Panc1 (cell line): ENCODE measurements around the gene ITGAX. TPM values are rescaled to one million over a fixed set of nuclear protein-coding genes. Genes with fewer than 3 reads are reported as not detected.

Experiments
- ATAC-seq: fragments of 200-7000 bp; cut with Tn5 transposase; 2 replicates; pipeline ENCODE4 v1.9.1; 2020; ENCODE audit warnings: mild to moderate bottlenecking, moderate library complexity
- BruUV-seq: library from RNA; stranded (reverse); fragments of 400-500 nt; replicated peaks from 2 replicates; lab custom pipeline; 2021; lab: Mats Ljungman, UMichigan
- CTCF ChIA-PET: fragments of 300-600 bp; sonication (Branson Sonifier 250); formaldehyde crosslinking; loops from one replicate; lab custom pipeline; 2022; ENCODE audit warnings: antibody characterized with exemption; lab: Charles Lee
- POLR2A ChIA-PET: fragments of 300-600 bp; sonication (Branson Sonifier 250); formaldehyde crosslinking; loops from one replicate; lab custom pipeline; 2022; ENCODE audit warnings: antibody characterized with exemption; lab: Charles Lee
- DNase-seq: peaks from one replicate; pipeline ENCODE4 v3.0.0-alpha.2; 2010; ENCODE audit warnings: low read depth, low spot score
- H3K27ac ChIP-seq: 2 replicates; pipeline ENCODE4 v1.5.1; 2011; ENCODE audit warnings: mild to moderate bottlenecking, low read length, inconsistent platforms
- H3K27me3 ChIP-seq: fragments of 200-500 bp; sonication (Bioruptor generic); 2 replicates; pipeline ENCODE4 v1.6.0; 2014; ENCODE audit warnings: low read length, inconsistent platforms; ENCODE audit not compliant: control insufficient read depth, insufficient read depth
- H3K36me3 ChIP-seq: fragments of 200-500 bp; sonication (Bioruptor generic); 2 replicates; pipeline ENCODE4 v1.5.1; 2014; ENCODE audit warnings: inconsistent platforms, mild to moderate bottlenecking, low read length, moderate library complexity; ENCODE audit not compliant: control insufficient read depth, insufficient read depth
- H3K4me1 ChIP-seq: 2 replicates; pipeline ENCODE4 v1.5.1; 2011; ENCODE audit warnings: inconsistent platforms, mild to moderate bottlenecking, low read length, moderate library complexity; ENCODE audit not compliant: control insufficient read depth, insufficient read depth
- H3K4me3 ChIP-seq, 2 experiments: 2 replicates each; pipeline ENCODE4 v1.5.1; 2011 to 2012; ENCODE audit warnings: low read depth in 2 of 2, low read length in 2 of 2, mild to moderate bottlenecking in 2 of 2, inconsistent platforms in 1 of 2, moderate library complexity in 1 of 2
- H3K9me3 ChIP-seq: fragments of 200-500 bp; sonication (Bioruptor generic); 2 replicates; pipeline ENCODE4 v1.5.1; 2014; ENCODE audit warnings: low read depth, mild to moderate bottlenecking, inconsistent platforms, low read length, moderate library complexity; ENCODE audit not compliant: control insufficient read depth, insufficient read depth
- CTCF ChIP-seq: fragments of 450-650 bp; IDR thresholded peaks from 2 replicates; pipeline ENCODE4 v1.5.1; 2017; ENCODE audit warnings: mild to moderate bottlenecking
- POLR2AphosphoS5 ChIP-seq: IDR thresholded peaks from 2 replicates; pipeline ENCODE4 v1.6.1; 2012; ENCODE audit warnings: mild to moderate bottlenecking, low read depth, low read length, moderate library complexity
- REST ChIP-seq, 2 experiments: IDR thresholded peaks; 2 replicates each; pipeline ENCODE4 v1.6.1; 2011 to 2012; ENCODE audit warnings: low read depth in 2 of 2, control low read depth in 1 of 2, low read length in 1 of 2, mild to moderate bottlenecking in 1 of 2, moderate library complexity in 1 of 2; ENCODE audit not compliant: insufficient read depth in 1 of 2
- SIN3A ChIP-seq: IDR thresholded peaks from 2 replicates; pipeline ENCODE4 v1.6.1; 2012; ENCODE audit warnings: low read depth, mild to moderate bottlenecking, low read length, moderate library complexity, borderline replicate concordance; ENCODE audit not compliant: insufficient read depth
- TCF7L2 ChIP-seq: IDR thresholded peaks from 2 replicates; pipeline ENCODE4 v1.6.1; 2011; ENCODE audit warnings: mild to moderate bottlenecking, low read depth, low read length, inconsistent platforms
- in situ Hi-C: cut with HindIII; loops from 2 replicates; pipeline ENCODE4 v1.10.0; 2016; ENCODE audit warnings: low sequenced_read_pairs, low pct_unique_long_range_greater_than_20kb
- intact Hi-C: fragments of 100-400 bp; cut with micrococcal nuclease; formaldehyde crosslinking; loops from one replicate; pipeline ENCODE4 v1.10.0; 2022; ENCODE audit not compliant: unreplicated experiment
- total RNA-seq: library from RNA; stranded (reverse); gene quantifications from one replicate; pipeline ENCODE4 v1.2.1, GENCODE V29; 2021; ENCODE audit not compliant: unreplicated experiment

Gene ITGAX
- total RNA-seq, 1 experiment from 2014 or later, result 0.49 TPM

- DNase-seq, result no peak
- intact Hi-C loops (loop anchor here (5.0 to 10.0 kb wide), 2 partner anchors 112 to 130 kb away; partner anchors contain the start of genes PYCARD and ZNF843), in situ Hi-C loops (no loop called here)
- H3K36me3 ChIP-seq, result no peaks in the 10 kb centered on the region
- H3K9me3 ChIP-seq, result no peaks in the 10 kb centered on the region
- ATAC-seq, result no peak
- peaks cover 8% of the 10 kb centered on the region for H3K27me3 ChIP-seq
- H3K27ac ChIP-seq, result no peak overlapping the region
- BruUV-seq, result no TSS peak
- POLR2A ChIA-PET, result interaction anchor here (0.6 kb wide), 1 partner anchor 8 kb away, joined by 3 read pairs; no protein-coding TSS in a partner anchor
- no peaks in the 10 kb centered on the region; the same call in 1 of the 2 replicates for H3K4me1 ChIP-seq
- CTCF ChIA-PET, result interaction anchor here (1.0 kb wide), 1 partner anchor 232 kb away, joined by 3 read pairs; no protein-coding TSS in a partner anchor
- TF ChIP-seq POLR2AphosphoS5 (no peak), REST (IDR thresholded peaks at IDR 0.05; ENCODE audit: insufficient read depth in 1 of 2, low read depth in 2 of 2, low read length in 1 of 2) (no peak), TCF7L2 (no peak), CTCF (no peak), SIN3A (no peak)
- no peak overlapping the region for H3K4me3 ChIP-seq
These were observed 22.4 kb upstream of the ITGAX start for GRCh38 chr16:31332544-31332943.

DNA sequence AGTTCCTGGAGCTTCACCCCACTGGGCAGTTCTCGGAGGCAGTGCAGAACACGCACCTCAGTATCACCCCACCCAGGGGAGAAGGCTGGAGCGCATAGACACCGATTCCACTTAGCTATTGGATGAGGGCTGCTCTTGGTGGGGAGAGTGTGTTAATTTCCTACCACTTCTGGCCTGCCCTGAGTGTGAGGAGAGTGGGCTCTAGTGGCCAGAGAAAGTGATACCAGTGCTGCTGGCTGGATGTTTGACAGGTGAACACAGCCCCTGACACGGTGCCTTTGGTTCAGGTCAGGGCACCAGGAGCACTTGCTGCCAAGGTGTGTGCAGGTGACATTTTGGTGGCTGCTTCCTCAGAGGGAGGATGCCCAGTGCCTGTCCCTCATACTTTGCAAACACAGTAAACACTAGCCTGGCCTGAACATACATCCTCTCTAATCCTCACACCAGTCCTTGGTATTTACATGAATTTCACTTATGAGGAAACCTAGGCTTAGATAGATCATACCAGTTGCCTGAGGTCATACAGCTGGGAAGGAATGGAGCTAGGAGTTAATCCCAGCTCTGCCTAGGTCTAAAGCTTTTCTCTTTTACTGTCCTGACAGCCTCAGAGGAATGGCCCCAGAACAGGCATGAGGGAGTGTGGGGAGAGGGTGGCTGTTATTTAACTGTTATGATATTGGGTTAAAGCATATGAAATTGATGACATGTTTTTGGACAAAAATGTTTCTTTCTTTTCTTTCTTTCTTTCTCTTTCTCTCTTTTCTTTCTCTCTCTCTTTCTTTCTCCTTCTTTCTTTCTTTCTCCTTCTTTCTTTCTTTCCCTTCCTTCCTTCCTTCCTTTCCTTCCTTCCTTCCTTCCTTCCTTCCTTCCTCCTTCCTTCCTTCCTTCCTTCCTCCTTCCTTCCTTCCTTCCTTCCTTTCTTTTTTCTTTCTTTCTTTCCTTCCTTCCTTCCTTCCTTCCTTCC is 21.0 kb upstream of the ITGAX start:
- in situ Hi-C loops (no loop called here), intact Hi-C loops (loop anchor here (5.0 to 10.0 kb wide), 2 partner anchors 111 to 132 kb away; partner anchors contain the start of genes PYCARD and ZNF843)
- DNase-seq (peak; percentile 27), ATAC-seq (peak; percentile 91)
- POLR2A ChIA-PET, result no interaction called here
- no TSS peak for BruUV-seq
- peaks cover 9% of the 10 kb centered on the region for H3K27me3 ChIP-seq
- H3K4me3 ChIP-seq, result no peak overlapping the region
- TF ChIP-seq CTCF (peak; percentile 50), POLR2AphosphoS5 (no peak)
- H3K4me1 ChIP-seq, result no peaks in the 10 kb centered on the region; the same call in 1 of the 2 replicates
- H3K9me3 ChIP-seq, result no peaks in the 10 kb centered on the region
- H3K27ac ChIP-seq, result no peak overlapping the region
- no peaks in the 10 kb centered on the region for H3K36me3 ChIP-seq
- CTCF ChIA-PET, result interaction anchor here (0.6 to 1.3 kb wide), 5 partner anchors 110 to 233 kb away, joined by 3 to 6 read pairs (median 3); partner anchors contain the start of gene PYCARD
